ENCODE measurements around the gene XPO4. TPM values are rescaled to one million over a fixed set of nuclear protein-coding genes. Genes with fewer than 3 reads are reported as not detected.

Gene XPO4
- total RNA-seq, 1 donor from 2014 or later: 20.5 TPM

DNA sequence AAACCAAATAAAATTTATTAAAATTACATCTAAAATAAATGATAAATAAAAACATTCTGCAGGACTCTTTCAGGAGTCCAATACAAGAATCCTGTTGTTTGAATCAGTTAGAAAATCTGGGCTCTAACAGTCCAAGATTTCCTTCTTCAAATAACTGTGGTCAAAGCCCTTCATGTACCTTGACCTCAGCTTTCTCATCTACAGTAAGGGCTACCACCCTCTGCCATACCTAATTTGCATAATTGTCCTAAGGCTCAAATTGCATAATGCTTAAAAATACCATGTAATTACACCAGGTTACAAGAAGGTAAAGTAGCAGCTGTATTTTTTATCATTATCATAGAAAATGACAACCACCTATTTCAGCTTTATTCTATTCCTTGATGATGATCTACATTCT is 54.3 kb downstream of the XPO4 start:
- Histone ChIP-seq H3K27me3 (no peaks in the 10 kb centered on the region), H3K4me1 (peaks cover 3% of the 10 kb centered on the region), H3K36me3 (no peaks in the 10 kb centered on the region), H3K9me3 (no peaks in the 10 kb centered on the region), H3K4me3 (no peak overlapping the region), H3K27ac (no peak overlapping the region)
- TF ChIP-seq, protein P1, sequence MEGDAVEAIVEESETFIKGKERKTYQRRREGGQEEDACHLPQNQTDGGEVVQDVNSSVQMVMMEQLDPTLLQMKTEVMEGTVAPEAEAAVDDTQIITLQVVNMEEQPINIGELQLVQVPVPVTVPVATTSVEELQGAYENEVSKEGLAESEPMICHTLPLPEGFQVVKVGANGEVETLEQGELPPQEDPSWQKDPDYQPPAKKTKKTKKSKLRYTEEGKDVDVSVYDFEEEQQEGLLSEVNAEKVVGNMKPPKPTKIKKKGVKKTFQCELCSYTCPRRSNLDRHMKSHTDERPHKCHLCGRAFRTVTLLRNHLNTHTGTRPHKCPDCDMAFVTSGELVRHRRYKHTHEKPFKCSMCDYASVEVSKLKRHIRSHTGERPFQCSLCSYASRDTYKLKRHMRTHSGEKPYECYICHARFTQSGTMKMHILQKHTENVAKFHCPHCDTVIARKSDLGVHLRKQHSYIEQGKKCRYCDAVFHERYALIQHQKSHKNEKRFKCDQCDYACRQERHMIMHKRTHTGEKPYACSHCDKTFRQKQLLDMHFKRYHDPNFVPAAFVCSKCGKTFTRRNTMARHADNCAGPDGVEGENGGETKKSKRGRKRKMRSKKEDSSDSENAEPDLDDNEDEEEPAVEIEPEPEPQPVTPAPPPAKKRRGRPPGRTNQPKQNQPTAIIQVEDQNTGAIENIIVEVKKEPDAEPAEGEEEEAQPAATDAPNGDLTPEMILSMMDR (IDR thresholded peaks at IDR 0.05): no peak
- DNase-seq: no peak
- no peak for ATAC-seq
- intact Hi-C loops (cut with DNase I): no loop called here

DNA sequence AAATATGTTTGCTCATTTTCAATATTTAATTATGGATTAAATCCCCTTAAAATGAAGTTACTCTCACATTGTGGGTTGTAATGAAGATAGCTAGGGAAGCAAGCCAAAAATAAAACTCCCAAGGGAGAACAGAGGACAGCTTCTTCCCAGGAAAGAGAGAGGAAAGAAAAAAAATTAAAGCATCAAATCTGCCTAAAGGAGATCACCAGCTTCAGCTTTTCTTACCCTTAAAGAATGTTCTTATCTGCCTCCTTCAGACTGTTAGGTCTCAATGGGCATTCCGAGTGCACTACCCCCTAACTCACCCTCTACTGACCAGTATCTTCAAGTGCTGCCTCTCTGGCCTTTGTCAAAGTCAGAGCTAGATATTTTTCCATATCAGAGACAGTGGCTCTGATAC is 55.2 kb downstream of the XPO4 start:
- Histone ChIP-seq H3K4me3 (no peak overlapping the region), H3K27me3 (no peaks in the 10 kb centered on the region), H3K36me3 (peaks cover 3% of the 10 kb centered on the region), H3K9me3 (no peaks in the 10 kb centered on the region), H3K27ac (no peak overlapping the region), H3K4me1 (peaks cover 3% of the 10 kb centered on the region)
- TF ChIP-seq, protein P1 (IDR thresholded peaks at IDR 0.05): no peak
- intact Hi-C loops (cut with DNase I): no loop called here
- ATAC-seq (peak; percentile 74), DNase-seq (no peak)

DNA sequence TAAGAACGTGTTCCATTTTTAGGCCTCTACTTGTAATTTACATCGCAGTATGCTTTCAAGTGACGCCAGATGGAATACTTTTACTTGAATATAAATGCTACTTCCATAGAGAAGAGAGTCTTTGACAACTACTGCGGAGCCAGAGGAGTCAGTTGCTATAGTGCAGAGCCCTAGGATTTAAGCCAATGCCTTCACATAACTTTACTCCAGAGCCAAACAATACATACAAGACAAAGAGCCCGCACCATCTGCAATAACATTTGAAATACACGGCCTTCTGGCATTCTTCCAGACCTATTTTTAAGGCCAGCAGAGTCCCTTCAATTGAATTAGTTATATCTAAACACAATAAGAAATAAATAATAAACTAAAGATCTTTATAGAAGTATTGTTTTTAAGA is 59.4 kb downstream of the XPO4 start:
- no peaks in the 10 kb centered on the region for H3K27me3 ChIP-seq
- peaks cover 20% of the 10 kb centered on the region for H3K36me3 ChIP-seq
- TF ChIP-seq, protein P1 (IDR thresholded peaks at IDR 0.05): no peak
- no peaks in the 10 kb centered on the region for H3K9me3 ChIP-seq
- no peak overlapping the region for H3K4me3 ChIP-seq
- H3K27ac ChIP-seq: no peak overlapping the region
- intact Hi-C loops (cut with DNase I): no loop called here
- ATAC-seq (no peak), DNase-seq (no peak)
- no peaks in the 10 kb centered on the region for H3K4me1 ChIP-seq

DNA sequence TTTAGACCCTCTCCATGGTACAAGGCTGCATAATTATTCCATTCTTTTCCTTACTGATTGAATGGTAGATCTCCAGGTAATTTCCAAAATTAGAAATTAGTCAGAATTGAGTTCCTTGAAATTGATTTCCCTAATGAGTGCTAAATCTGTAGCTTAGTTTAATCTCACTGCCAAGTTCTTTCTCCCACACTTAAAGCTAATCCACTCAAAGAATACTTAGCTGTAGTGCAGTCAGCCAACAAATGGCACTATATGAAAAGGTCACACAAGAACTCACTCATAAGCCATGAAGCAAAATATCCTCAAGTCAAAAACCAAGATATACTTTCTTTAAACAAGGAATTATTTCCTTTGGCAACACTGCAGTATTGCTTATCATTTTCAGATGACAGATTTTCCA is 62.0 kb downstream of the XPO4 start:
- Histone ChIP-seq H3K27ac (no peak overlapping the region), H3K9me3 (no peaks in the 10 kb centered on the region), H3K27me3 (no peaks in the 10 kb centered on the region), H3K4me3 (no peak overlapping the region), H3K4me1 (no peaks in the 10 kb centered on the region), H3K36me3 (peaks cover 37% of the 10 kb centered on the region)
- DNase-seq (no peak), ATAC-seq (no peak)
- TF ChIP-seq, protein P1 (IDR thresholded peaks at IDR 0.05): no peak
- intact Hi-C loops (cut with DNase I): no loop called here

DNA sequence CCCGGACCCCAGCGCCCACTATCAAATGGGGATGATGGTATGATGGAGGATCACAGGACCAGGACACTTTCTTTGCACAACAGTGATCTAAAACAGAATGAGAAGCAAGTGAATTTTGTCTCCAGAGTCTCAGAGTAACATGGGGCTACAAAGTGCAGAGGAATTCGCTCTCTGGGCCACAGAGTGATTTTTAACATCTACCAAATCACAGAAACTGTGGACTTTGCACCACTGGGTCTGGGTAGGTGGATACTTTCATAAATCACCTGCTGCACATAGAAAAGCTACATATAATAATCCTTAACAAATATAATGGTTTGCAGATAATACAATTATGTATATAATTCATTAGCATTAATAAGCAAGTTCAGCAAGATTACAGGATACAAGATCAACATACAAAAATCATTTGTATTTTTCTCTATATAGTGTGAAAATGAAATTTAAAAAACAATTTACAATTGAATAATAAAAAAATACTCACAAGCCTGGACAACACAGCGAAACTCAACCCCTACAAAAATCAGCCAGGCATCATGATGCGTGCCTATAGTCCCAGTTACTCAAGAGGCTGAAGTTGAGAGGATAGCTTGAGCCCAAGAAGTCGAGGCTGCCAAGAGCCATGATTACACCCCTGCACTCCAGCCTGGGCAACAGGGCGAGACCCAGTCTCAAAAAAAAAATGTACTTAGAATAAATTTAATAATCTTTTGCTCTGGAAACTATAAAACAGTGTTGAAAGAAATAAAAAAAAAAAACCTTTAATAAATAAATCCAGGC is 68.5 kb downstream of the XPO4 start:
- DNase-seq: no peak
- Histone ChIP-seq H3K9me3 (no peaks in the 10 kb centered on the region), H3K27me3 (no peaks in the 10 kb centered on the region), H3K4me3 (no peak overlapping the region), H3K4me1 (no peaks in the 10 kb centered on the region), H3K27ac (no peak overlapping the region), H3K36me3 (peaks cover 25% of the 10 kb centered on the region)
- TF ChIP-seq, protein P1 (IDR thresholded peaks at IDR 0.05): no peak
- no peak for ATAC-seq
- intact Hi-C loops (cut with DNase I): no loop called here

Measured in upper lobe of right lung (tissue), 1 donor.